ENCODE results near the gene HRH2.

The HRH2 gene

GRCh38 chr5:175657593-175658271 lies at the start of gene HRH2:
Gene HRH2 (plus strand): TSS chr5:175658071. CDS start chr5:175683234, 25,163 bp downstream.
- TF ChIP-seq LEF1 (IDR thresholded peaks at IDR 0.05; ENCODE audit: borderline replicate concordance) (no peak), HDGF (IDR thresholded peaks at IDR 0.05; ENCODE audit: borderline replicate concordance) (no peak), FOXK2 (IDR thresholded peaks at IDR 0.05) (no peak), ARNT (IDR thresholded peaks at IDR 0.05) (no peak), CTBP1 (IDR thresholded peaks at IDR 0.05; ENCODE audit: borderline replicate concordance) (no peak)
- ChIA-PET POLR2A (no interaction called here), CTCF (no interaction called here)
- no peak for DNase-seq (ENCODE audit: extremely low spot score)

- ChIA-PET POLR2A (no interaction called here), CTCF (no interaction called here)
- TF ChIP-seq FOXM1 (IDR thresholded peaks at IDR 0.05; ENCODE audit: borderline replicate concordance): no peak
- no peak for TF ChIP-seq NFRKB (IDR thresholded peaks at IDR 0.05)
- no peak for TF ChIP-seq L3MBTL2 (conservative IDR thresholded peaks at IDR 0.05)
- no peak for TF ChIP-seq ARNT (IDR thresholded peaks at IDR 0.05)
- TF ChIP-seq BHLHE40 (IDR thresholded peaks at IDR 0.05; ENCODE audit: borderline replicate concordance): no peak
- TF ChIP-seq PKNOX1 (IDR thresholded peaks at IDR 0.05): no peak
- TF ChIP-seq FOXK2 (IDR thresholded peaks at IDR 0.05): no peak
- TF ChIP-seq CTBP1 (IDR thresholded peaks at IDR 0.05; ENCODE audit: borderline replicate concordance): no peak
- no peak for TF ChIP-seq SP1 (IDR thresholded peaks at IDR 0.05)
- TF ChIP-seq SUZ12 (IDR thresholded peaks at IDR 0.05): no peak
- no peak for TF ChIP-seq ELF4 (IDR thresholded peaks at IDR 0.05)
- TF ChIP-seq ZNF384 (IDR thresholded peaks at IDR 0.05): no peak
- TF ChIP-seq TARDBP (IDR thresholded peaks at IDR 0.05): no peak
- no peak for TF ChIP-seq FOXA1 (IDR thresholded peaks at IDR 0.05)
- no peak for TF ChIP-seq LEF1 (IDR thresholded peaks at IDR 0.05; ENCODE audit: borderline replicate concordance)
- TF ChIP-seq HDGF (IDR thresholded peaks at IDR 0.05; ENCODE audit: borderline replicate concordance): no peak
- DNase-seq (ENCODE audit: extremely low spot score): no peak
Measured at GRCh38 chr5:175609526-175609925, 48.3 kb upstream of the HRH2 start.

GRCh38 chr5:175610381-175610780 lies 47.5 kb upstream of the HRH2 start:
- DNase-seq (ENCODE audit: extremely low spot score): no peak
- ChIA-PET CTCF (interaction anchor here (0.6 kb wide), 1 partner anchor 91 kb away, joined by 3 read pairs; no protein-coding TSS in a partner anchor), POLR2A (no interaction called here)
- no peak for TF ChIP-seq ARNT (IDR thresholded peaks at IDR 0.05)
- no peak for TF ChIP-seq FOXA1 (IDR thresholded peaks at IDR 0.05)
- TF ChIP-seq BHLHE40 (IDR thresholded peaks at IDR 0.05; ENCODE audit: borderline replicate concordance): no peak
- no peak for TF ChIP-seq LEF1 (IDR thresholded peaks at IDR 0.05; ENCODE audit: borderline replicate concordance)
- TF ChIP-seq SP1 (IDR thresholded peaks at IDR 0.05): no peak
- TF ChIP-seq ELF4 (IDR thresholded peaks at IDR 0.05): no peak
- no peak for TF ChIP-seq FOXM1 (IDR thresholded peaks at IDR 0.05; ENCODE audit: borderline replicate concordance)
- TF ChIP-seq PKNOX1 (IDR thresholded peaks at IDR 0.05): no peak
- TF ChIP-seq ZNF384 (IDR thresholded peaks at IDR 0.05): no peak
- no peak for TF ChIP-seq L3MBTL2 (conservative IDR thresholded peaks at IDR 0.05)
- no peak for TF ChIP-seq NFRKB (IDR thresholded peaks at IDR 0.05)

- CTCF ChIA-PET: no interaction called here
- TF ChIP-seq BHLHE40 (IDR thresholded peaks at IDR 0.05; ENCODE audit: borderline replicate concordance) (no peak), HDGF (IDR thresholded peaks at IDR 0.05; ENCODE audit: borderline replicate concordance) (no peak), TARDBP (IDR thresholded peaks at IDR 0.05) (no peak), ELF4 (IDR thresholded peaks at IDR 0.05) (no peak), SUZ12 (IDR thresholded peaks at IDR 0.05) (no peak), ARNT (IDR thresholded peaks at IDR 0.05) (no peak), CTBP1 (IDR thresholded peaks at IDR 0.05; ENCODE audit: borderline replicate concordance) (no peak), L3MBTL2 (conservative IDR thresholded peaks at IDR 0.05) (no peak), FOXA1 (IDR thresholded peaks at IDR 0.05) (no peak), LEF1 (IDR thresholded peaks at IDR 0.05; ENCODE audit: borderline replicate concordance) (no peak), PKNOX1 (IDR thresholded peaks at IDR 0.05) (no peak), SP1 (IDR thresholded peaks at IDR 0.05) (no peak), FOXM1 (IDR thresholded peaks at IDR 0.05; ENCODE audit: borderline replicate concordance) (no peak), ZNF384 (IDR thresholded peaks at IDR 0.05) (no peak), FOXK2 (IDR thresholded peaks at IDR 0.05) (no peak), NFRKB (IDR thresholded peaks at IDR 0.05) (no peak)
- POLR2A ChIA-PET: no interaction called here
Measured at GRCh38 chr5:175610898-175611297, 47.0 kb upstream of the HRH2 start.

GRCh38 chr5:175614223-175614815 lies 43.6 kb upstream of the HRH2 start:
- POLR2A ChIA-PET: no interaction called here
- TF ChIP-seq ARNT (IDR thresholded peaks at IDR 0.05) (no peak), CTBP1 (IDR thresholded peaks at IDR 0.05; ENCODE audit: borderline replicate concordance) (no peak), ZNF384 (IDR thresholded peaks at IDR 0.05) (no peak), ELF4 (IDR thresholded peaks at IDR 0.05) (no peak), BHLHE40 (IDR thresholded peaks at IDR 0.05; ENCODE audit: borderline replicate concordance) (no peak), TARDBP (IDR thresholded peaks at IDR 0.05) (no peak), LEF1 (IDR thresholded peaks at IDR 0.05; ENCODE audit: borderline replicate concordance) (no peak), SP1 (IDR thresholded peaks at IDR 0.05) (no peak), PKNOX1 (IDR thresholded peaks at IDR 0.05) (no peak), L3MBTL2 (conservative IDR thresholded peaks at IDR 0.05) (no peak), SUZ12 (IDR thresholded peaks at IDR 0.05) (no peak), HDGF (IDR thresholded peaks at IDR 0.05; ENCODE audit: borderline replicate concordance) (no peak), FOXA1 (IDR thresholded peaks at IDR 0.05) (no peak), NFRKB (IDR thresholded peaks at IDR 0.05) (no peak)
- CTCF ChIA-PET: no interaction called here
- DNase-seq (ENCODE audit: extremely low spot score): no peak

More at GRCh38 chr5:175610898-175611297, 47.0 kb upstream of the HRH2 start:
- no peak for DNase-seq (ENCODE audit: extremely low spot score)

All from HEK293T (cell line).